HCT116 (cell line): ENCODE measurements around the gene RETSAT. TPM values are rescaled to one million over a fixed set of nuclear protein-coding genes. Genes with fewer than 3 reads are reported as not detected.
"Not testable (repeated sequence)": the region's sequence is repeated elsewhere in the genome, so short reads cannot be mapped to it uniquely, and the experiment has no call there.

Experiments
- ATAC-seq: fragments of 200-7000 bp; cut with Tn5 transposase; 2 replicates; pipeline ENCODE4 v1.9.1; 2020; ENCODE audit warnings: mild to moderate bottlenecking, moderate library complexity
- BruUV-seq: library from RNA; stranded (reverse); fragments of 400-500 nt; replicated peaks from 2 replicates; lab custom pipeline; 2021; lab: Mats Ljungman, UMichigan
- CTCF ChIA-PET: fragments of 300-600 bp; sonication (Branson Sonifier 250); formaldehyde crosslinking; loops from one replicate; lab custom pipeline; 2021; ENCODE audit warnings: antibody characterized with exemption; lab: Charles Lee
- POLR2A ChIA-PET: fragments of 300-600, 350-600 bp; sonication (Branson Sonifier 250); formaldehyde crosslinking; loops from one replicate; lab custom pipeline; 2021; ENCODE audit warnings: antibody characterized with exemption; lab: Charles Lee
- RAD21 ChIA-PET, 2 experiments: fragments of 300-600 bp; sonication (Branson Sonifier 250); formaldehyde crosslinking; loops; one replicate each; lab custom pipeline; 2023; ENCODE audit warnings: low total read pairs in 2 of 2; ENCODE audit not compliant: uncharacterized antibody in 2 of 2, unreplicated experiment in 2 of 2, low non-redundant PET in 1 of 2; lab: Charles Lee
- DNase-seq: peaks from one replicate; pipeline ENCODE4 v3.0.0-alpha.2; 2010; ENCODE audit warnings: low read depth, low spot score
- H2AFZ ChIP-seq: fragments of 200-600 bp; shearing (Covaris generic), sonication (generic); 2 replicates; pipeline ENCODE4 v1.6.1; 2017; ENCODE audit warnings: low read depth, mixed run types, mixed read lengths, antibody characterized with exemption, low read length; ENCODE audit not compliant: poor library complexity, severe bottlenecking
- H3K27ac ChIP-seq: 2 replicates; pipeline ENCODE4 v1.5.1; 2012; ENCODE audit warnings: low read depth, low read length
- H3K27me3 ChIP-seq: fragments of 200-600 bp; sonication (generic); 2 replicates; pipeline ENCODE4 v1.6.1; 2016; ENCODE audit warnings: mixed run types, low read length, mixed read lengths; ENCODE audit not compliant: insufficient read depth
- H3K36me3 ChIP-seq, 2 experiments: fragments of 200-500 bp in 1 of 2; fragments of 200-600 bp in 1 of 2; sonication (Bioruptor generic) in 1 of 2; sonication (generic) in 1 of 2; 2 replicates each; pipeline versions ENCODE4 v1.5.1 to v1.6.1; 2014 to 2016; ENCODE audit warnings: low read length in 2 of 2, inconsistent platforms in 1 of 2, mixed read lengths in 1 of 2, mixed run types in 1 of 2; ENCODE audit not compliant: insufficient read depth in 2 of 2, control insufficient read depth in 1 of 2
- H3K4me1 ChIP-seq, 2 experiments: fragments of 200-600 bp in 1 of 2; sonication (generic) in 1 of 2; 2 replicates each; pipeline versions ENCODE4 v1.5.1 to v1.6.1; 2012 to 2017; ENCODE audit warnings: low read length in 2 of 2, inconsistent platforms in 1 of 2, mild to moderate bottlenecking in 1 of 2, mixed read lengths in 1 of 2, mixed run types in 1 of 2, moderate library complexity in 1 of 2; ENCODE audit not compliant: insufficient read depth in 2 of 2, control insufficient read depth in 1 of 2
- H3K4me2 ChIP-seq: fragments of 200-600 bp; sonication (generic); 2 replicates; pipeline ENCODE4 v1.6.1; 2017; ENCODE audit warnings: mixed run types, low read length, mixed read lengths
- H3K4me3 ChIP-seq, 2 experiments: fragments of 200-600 bp in 1 of 2; sonication (generic) in 1 of 2; replicated peaks in 1 of 2; 2 replicates each; pipeline ENCODE4 v1.5.1; 2011 to 2016; ENCODE audit warnings: low read length in 2 of 2, control low read depth in 1 of 2, low read depth in 1 of 2, mild to moderate bottlenecking in 1 of 2, mixed read lengths in 1 of 2, mixed run types in 1 of 2
- H3K79me2 ChIP-seq: fragments of 200-600 bp; sonication (generic); 2 replicates; pipeline ENCODE4 v1.6.1; 2017; ENCODE audit warnings: mild to moderate bottlenecking, mixed run types, low read length, moderate library complexity, mixed read lengths; ENCODE audit not compliant: insufficient read depth
- H3K9ac ChIP-seq: fragments of 200-600 bp; sonication (generic); 2 replicates; pipeline ENCODE4 v1.6.1; 2016; ENCODE audit warnings: low read length, mixed read lengths
- H3K9me2 ChIP-seq: fragments of 200-600 bp; sonication (generic), shearing (Covaris generic); 2 replicates; pipeline ENCODE4 v1.6.1; 2017; ENCODE audit warnings: mixed run types, mild to moderate bottlenecking, moderate library complexity; ENCODE audit not compliant: insufficient read depth
- H3K9me3 ChIP-seq, 2 experiments: fragments of 200-500 bp in 1 of 2; fragments of 200-600 bp in 1 of 2; sonication (Bioruptor generic) in 1 of 2; sonication (generic) in 1 of 2; 2 replicates each; pipeline ENCODE4 v1.6.1; 2014 to 2017; ENCODE audit warnings: low read length in 2 of 2, mixed read lengths in 2 of 2, inconsistent platforms in 1 of 2, low read depth in 1 of 2, mild to moderate bottlenecking in 1 of 2, mixed run types in 1 of 2, moderate library complexity in 1 of 2; ENCODE audit not compliant: control insufficient read depth in 1 of 2, insufficient read depth in 1 of 2
- H4K20me1 ChIP-seq: fragments of 200-600 bp; sonication (generic), shearing (Covaris generic); 2 replicates; pipeline ENCODE4 v1.6.1; 2017; ENCODE audit warnings: mixed run types, mild to moderate bottlenecking, moderate library complexity; ENCODE audit not compliant: insufficient read depth
- CBX3 ChIP-seq: IDR thresholded peaks from 2 replicates; pipeline ENCODE4 v1.6.1; 2012; ENCODE audit warnings: low read depth
- ELF1 ChIP-seq: IDR thresholded peaks from 2 replicates; pipeline ENCODE4 v1.6.1; 2012; ENCODE audit warnings: low read depth, borderline replicate concordance
- POLR2A ChIP-seq: IDR thresholded peaks from 2 replicates; pipeline ENCODE4 v1.7.0; 2011; ENCODE audit warnings: borderline replicate concordance; ENCODE audit not compliant: insufficient read depth, insufficient read length; ENCODE audit errors: extremely low read depth
- intact Hi-C: fragments of 100-400 bp; cut with micrococcal nuclease; formaldehyde crosslinking; loops from 2 replicates; pipeline ENCODE4 v1.10.0; 2022
- total RNA-seq: library from RNA; stranded (reverse); gene quantifications from one replicate; pipeline ENCODE4 v1.2.1, GENCODE V29; 2021; ENCODE audit not compliant: unreplicated experiment
- TF ChIP-seq, protein P1 (sequence below): IDR thresholded peaks from 2 replicates; pipeline ENCODE4 v1.6.1; 2012
- TF ChIP-seq, protein P2 (sequence below): IDR thresholded peaks from 2 replicates; pipeline ENCODE4 v1.6.1; 2012; ENCODE audit warnings: low read depth

The RETSAT gene
- total RNA-seq, 1 experiment from 2014 or later, result 59.7 TPM

DNA sequence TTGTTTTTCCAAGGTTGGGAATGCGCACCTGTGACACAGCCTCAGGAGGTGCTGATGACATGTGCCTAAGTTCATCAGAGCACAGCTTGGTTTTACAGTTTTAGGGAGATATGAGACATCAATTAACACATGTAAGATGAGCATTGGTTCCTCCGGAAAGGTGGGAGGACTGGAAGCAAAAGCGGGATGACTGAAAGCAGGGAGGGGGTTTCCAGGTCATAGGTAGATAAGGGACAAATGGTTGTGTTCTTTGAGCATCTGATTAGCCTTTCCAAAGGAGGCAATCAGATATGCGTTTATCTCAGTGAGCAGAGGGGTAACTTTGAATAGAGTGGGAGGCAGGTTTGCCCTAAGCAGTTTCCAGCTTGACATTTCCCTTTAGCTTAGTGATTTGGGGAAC lies 29.5 kb upstream of the RETSAT start (continued):
- TF ChIP-seq POLR2A, result no peak
- no peak for TF ChIP-seq CBX3
- TF ChIP-seq ELF1, result no peak
- TF ChIP-seq, protein P1, sequence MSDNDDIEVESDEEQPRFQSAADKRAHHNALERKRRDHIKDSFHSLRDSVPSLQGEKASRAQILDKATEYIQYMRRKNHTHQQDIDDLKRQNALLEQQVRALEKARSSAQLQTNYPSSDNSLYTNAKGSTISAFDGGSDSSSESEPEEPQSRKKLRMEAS, result no peak

DNA sequence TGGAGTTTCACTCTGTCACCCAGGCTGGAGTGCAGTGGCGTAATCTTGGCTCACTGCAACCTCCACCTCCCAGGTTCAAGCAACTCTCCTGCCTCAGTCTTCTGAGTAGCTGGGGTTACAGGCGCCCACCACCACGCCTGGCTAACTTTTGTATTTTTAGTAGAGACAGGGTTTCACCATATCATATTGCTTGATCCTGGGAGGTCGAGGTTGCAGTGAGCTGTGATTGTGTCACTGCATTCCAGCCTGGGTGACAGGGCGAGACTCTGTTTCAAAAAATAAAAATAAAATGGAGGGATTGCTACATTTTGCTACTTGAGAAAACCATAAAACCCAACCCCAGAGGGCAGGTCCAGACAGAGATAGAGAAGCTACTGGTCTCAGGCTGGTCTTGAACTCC lies 28.8 kb upstream of the RETSAT start:
- H2AFZ ChIP-seq, POLR2A ChIA-PET, H4K20me1 ChIP-seq, H3K36me3 ChIP-seq, H3K9me2 ChIP-seq, H3K79me2 ChIP-seq, DNase-seq, H3K4me2 ChIP-seq, intact Hi-C loops, H3K4me3 ChIP-seq, H3K27me3 ChIP-seq, H3K4me1 ChIP-seq, H3K27ac ChIP-seq, BruUV-seq, ATAC-seq, H3K9me3 ChIP-seq, CTCF ChIA-PET, H3K9ac ChIP-seq, RAD21 ChIA-PET: not testable (repeated sequence)

DNA sequence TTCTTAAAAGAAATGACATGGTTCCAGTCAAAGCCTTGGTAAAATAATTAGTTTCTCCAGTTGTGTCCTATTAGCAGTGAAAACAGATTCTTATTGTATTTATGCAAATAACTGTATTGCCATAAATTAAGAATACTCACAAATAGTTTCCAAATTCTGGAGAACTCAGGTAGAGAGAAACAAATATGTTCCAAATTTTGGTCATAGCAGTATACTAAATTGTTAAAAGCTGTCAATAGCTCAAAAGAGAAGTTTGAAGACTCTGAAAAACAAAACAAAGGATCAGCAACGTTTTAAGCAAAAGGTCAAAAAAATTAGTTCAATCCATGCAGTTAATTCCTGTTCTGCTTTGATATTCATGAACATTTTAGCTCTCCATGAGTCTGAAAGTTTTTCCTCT lies 25.7 kb upstream of the RETSAT start:
- TF ChIP-seq CBX3, result no peak
- TF ChIP-seq, protein P1, result no peak
- TF ChIP-seq, protein P2, sequence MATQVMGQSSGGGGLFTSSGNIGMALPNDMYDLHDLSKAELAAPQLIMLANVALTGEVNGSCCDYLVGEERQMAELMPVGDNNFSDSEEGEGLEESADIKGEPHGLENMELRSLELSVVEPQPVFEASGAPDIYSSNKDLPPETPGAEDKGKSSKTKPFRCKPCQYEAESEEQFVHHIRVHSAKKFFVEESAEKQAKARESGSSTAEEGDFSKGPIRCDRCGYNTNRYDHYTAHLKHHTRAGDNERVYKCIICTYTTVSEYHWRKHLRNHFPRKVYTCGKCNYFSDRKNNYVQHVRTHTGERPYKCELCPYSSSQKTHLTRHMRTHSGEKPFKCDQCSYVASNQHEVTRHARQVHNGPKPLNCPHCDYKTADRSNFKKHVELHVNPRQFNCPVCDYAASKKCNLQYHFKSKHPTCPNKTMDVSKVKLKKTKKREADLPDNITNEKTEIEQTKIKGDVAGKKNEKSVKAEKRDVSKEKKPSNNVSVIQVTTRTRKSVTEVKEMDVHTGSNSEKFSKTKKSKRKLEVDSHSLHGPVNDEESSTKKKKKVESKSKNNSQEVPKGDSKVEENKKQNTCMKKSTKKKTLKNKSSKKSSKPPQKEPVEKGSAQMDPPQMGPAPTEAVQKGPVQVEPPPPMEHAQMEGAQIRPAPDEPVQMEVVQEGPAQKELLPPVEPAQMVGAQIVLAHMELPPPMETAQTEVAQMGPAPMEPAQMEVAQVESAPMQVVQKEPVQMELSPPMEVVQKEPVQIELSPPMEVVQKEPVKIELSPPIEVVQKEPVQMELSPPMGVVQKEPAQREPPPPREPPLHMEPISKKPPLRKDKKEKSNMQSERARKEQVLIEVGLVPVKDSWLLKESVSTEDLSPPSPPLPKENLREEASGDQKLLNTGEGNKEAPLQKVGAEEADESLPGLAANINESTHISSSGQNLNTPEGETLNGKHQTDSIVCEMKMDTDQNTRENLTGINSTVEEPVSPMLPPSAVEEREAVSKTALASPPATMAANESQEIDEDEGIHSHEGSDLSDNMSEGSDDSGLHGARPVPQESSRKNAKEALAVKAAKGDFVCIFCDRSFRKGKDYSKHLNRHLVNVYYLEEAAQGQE, result no peak
- RAD21 ChIA-PET, result no interaction called here
- Histone ChIP-seq H3K27me3 (no peaks in the 10 kb centered on the region), H3K9ac (no peak overlapping the region), H3K79me2 (no peaks in the 10 kb centered on the region), H3K27ac (no peak overlapping the region), H3K4me1 (no peaks in the 10 kb centered on the region), H3K9me3 (no peaks in the 10 kb centered on the region), H2AFZ (no peak overlapping the region), H3K4me2 (no peak overlapping the region), H3K4me3 (no peak overlapping the region), H3K9me2 (no peaks in the 10 kb centered on the region), H3K36me3 (no peaks in the 10 kb centered on the region), H4K20me1 (no peaks in the 10 kb centered on the region)
- CTCF ChIA-PET, result no interaction called here
- intact Hi-C loops, result no loop called here
- BruUV-seq, result no TSS peak
- POLR2A ChIA-PET, result no interaction called here
- no peak for DNase-seq
- no peak for ATAC-seq
